NCI-H748 (cell line): Measurements from ENCODE around the gene NALCN.
"Not testable (repeated sequence)": the region's sequence is repeated elsewhere in the genome, so short reads cannot be mapped to it uniquely, and the experiment has no call there.

Experiments
- DNase-seq: peaks from one replicate; lab custom pipeline; 2025; ENCODE audit not compliant: unreplicated experiment; lab: John Stamatoyannopoulos, UW

Gene NALCN

DNA sequence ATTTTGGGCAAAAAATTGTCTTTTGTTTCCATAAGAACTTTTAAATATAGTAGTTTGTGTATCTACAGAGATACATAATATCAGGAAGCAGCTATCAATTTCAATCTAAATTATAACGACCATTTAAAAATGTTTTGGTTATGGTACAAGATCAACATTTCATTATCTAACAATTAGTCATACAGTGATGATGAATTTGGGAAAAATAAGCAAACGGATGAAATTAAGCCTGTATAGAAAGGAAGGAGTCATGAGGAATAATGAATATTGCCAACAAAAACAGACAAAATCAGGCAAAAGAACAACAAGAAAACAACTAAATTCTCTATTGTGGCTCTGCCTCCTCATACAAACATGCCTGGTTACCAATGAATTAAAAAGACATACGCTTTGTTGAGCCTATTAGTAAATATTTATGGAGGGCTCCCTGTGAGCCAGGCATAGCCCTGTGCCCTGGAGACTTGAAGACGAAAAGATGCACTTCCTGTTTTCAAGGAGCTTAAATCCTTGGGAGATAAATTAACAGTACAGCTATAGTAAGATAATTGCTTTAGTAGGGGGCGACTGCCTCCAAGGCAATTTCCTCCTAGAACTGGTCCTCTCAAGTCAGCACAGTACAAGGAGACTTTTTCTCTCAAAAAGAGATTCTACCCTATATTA is 73.0 kb downstream of the NALCN start:
- no peak for DNase-seq

DNA sequence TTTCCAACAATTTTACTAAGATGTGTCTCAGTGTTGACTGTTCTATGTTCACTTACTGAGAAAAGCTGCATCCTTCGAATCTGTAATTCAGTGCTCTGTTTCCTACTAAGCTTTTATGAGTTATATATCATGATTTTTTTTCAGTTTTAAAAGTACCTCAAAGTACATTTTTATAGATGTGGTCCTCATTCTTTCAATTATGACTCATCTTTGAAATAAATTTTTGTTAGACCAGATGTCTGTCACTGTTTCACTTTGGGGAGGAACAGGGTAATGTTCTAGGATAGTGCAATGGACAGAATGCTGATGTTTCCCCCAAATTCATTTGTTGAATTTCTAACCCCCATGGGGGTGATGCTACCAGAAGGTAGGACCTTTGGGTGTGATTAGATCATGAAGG is 74.8 kb downstream of the NALCN start:
- no peak for DNase-seq

DNA sequence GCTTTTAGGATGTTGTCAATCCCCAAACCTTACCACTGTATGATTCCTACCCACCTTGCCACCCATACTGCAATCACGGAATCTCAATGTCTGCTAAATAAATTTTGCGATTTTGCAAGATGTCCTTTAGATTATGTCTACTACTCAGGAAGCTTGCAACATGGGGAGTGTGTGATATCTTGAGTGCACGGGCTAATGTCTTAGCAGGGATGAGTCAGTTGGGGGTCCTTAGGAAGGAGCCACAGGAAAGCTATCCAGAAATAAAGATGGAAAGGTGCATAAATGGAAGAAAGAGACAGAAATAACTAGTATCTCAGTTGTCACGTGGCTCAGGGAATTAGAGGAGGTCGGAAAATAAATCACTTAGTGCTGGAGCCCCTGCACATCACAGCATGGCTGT is 77.1 kb downstream of the NALCN start:
- no peak for DNase-seq

GRCh38 chr13:101332583-101332982 is 83.7 kb downstream of the NALCN start:
- no peak for DNase-seq

GRCh38 chr13:101331731-101332130 is 84.6 kb downstream of the NALCN start:
- DNase-seq = no peak

DNA sequence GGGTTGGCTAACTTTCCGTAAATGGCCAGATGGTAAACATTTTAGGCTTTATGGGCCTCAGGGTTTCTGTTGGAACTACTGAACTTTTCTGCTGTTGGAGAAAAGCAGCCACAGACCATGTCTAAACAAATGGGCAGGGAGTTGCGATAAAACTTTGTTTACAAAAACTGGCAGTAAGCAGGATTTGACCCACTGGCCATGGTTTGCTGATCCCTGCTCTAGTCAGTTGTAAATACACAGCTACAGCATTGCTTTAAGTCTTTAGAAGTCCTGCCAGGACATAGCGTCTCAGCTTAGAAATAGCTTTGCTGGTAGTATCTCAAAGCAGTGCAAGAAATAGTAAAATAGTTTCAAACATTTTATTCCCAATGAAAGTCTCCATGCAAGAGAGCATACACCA is 88.4 kb downstream of the NALCN start:
- DNase-seq = no peak

- DNase-seq = no peak
These were observed 89.6 kb downstream of the NALCN start for GRCh38 chr13:101326710-101327109.

GRCh38 chr13:101325423-101325822 is 90.9 kb downstream of the NALCN start:
- DNase-seq = peak; percentile 93

DNA sequence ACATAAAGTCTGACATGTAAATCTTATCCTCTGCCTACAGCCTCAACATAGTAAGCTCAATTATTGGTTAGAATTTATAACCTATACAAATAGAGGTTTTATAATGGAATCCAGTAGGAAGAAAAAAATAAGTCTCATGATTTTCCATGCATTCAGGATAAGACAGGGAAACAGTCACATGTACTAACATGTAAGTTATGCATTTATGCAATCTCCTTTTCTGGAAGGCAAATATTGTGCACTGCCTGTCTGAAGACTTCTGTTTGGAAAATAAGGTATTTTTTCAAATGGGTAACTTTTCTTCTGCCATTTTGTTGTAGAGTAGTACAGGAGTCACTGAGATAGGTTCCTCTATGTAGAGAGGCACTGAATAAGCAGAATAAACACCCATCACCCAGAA is 92.7 kb downstream of the NALCN start:
- DNase-seq = no peak

DNA sequence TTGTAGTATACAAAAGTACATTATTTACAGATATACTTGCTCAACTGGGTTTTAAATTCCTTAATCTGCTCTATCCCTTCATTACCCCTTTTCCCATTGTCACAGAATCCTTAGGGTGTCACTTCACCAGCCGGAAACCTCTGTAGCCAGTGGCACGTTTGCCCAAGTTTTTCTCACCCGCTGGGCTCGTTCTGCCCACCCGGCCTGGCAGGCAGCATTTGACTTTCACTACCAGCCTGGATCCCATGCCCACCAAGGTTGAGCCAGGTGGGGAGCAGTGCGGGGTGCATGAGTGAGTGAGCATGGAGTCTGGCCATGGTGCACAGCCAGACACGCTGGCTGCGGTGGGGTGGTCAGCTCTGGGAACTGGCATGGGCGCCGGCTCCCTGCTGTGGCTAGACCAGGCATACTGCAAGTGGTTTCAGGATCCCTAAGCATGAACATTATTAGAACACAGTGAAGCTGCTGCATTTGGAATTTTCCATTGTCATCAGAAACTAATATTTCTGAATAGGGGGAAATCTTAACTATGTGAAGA is 98.3 kb downstream of the NALCN start:
- no peak for DNase-seq

DNA sequence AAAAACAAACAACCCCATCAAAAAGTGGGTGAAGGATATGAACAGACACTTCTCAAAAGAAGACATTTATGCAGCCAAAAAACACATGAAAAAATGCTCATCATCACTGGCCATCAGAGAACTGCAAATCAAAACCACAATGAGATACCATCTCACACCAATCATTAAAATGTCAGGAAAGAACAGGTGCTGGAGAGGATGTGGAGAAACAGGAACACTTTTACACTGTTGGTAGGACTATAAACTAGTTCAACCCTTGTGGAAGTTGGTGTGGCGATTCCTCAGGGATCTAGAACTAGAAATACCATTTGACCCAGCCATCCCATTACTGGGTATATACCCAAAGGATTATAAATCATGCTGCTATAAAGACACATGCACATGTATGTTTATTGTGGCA is 102.8 kb downstream of the NALCN start:
- not testable (repeated sequence) for DNase-seq

DNA sequence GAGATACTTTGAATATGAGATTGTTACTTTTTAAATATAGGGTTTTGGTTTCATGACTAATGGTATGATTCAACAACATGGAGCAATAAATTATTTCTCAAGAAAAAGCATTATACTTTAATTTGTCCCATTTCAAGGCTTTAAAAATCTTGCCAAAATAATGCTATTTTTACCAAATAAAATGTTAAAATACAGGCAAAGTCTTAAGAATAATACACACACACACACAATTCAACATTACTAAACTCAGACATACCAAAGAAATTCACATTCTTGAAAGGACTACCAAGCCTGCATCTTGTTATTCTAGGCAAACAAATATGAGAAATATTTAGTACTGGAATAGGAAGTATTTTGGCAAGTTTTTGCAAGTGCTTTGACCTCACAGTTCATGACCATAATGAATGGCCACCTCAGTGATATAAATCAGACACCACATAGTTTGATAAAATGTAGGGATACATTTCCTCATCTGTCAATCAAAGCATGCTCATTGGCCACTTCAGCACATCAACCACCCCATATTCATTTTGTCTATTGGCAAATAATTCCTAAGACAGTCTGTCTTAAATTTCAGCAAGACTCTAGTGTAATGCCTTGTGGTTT is 107.2 kb downstream of the NALCN start:
- no peak for DNase-seq

GRCh38 chr13:101308247-101309013 is 107.9 kb downstream of the NALCN start:
- DNase-seq = no peak

GRCh38 chr13:101307181-101307701 is 109.1 kb downstream of the NALCN start:
- no peak for DNase-seq

GRCh38 chr13:101306773-101307172 is 109.5 kb downstream of the NALCN start:
- no peak for DNase-seq

DNA sequence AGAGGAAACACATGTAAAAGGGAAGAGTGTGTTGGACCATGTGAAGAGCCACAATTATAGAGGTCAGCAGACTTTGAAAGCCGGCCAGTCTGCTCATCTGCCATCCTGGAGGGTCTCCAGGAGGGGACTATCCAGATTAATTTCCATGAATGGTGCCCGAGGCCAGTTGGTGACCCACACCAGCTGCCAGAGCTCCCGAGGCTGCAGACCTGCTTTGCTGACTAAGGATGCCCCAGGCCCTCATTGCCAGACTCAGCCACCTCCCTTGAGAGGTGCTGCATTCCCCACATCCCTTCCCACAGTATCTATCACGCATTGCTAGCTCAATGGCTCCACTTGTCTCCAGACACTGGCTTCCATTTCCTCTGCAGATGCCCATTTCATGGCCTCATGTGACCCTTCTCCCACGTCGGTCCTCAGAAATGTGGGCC is 110.3 kb downstream of the NALCN start:
- DNase-seq = no peak

GRCh38 chr13:101303521-101303920 is 112.8 kb downstream of the NALCN start:
- no peak for DNase-seq

- DNase-seq = no peak
These were observed 115.3 kb downstream of the NALCN start for GRCh38 chr13:101301053-101301452.

DNA sequence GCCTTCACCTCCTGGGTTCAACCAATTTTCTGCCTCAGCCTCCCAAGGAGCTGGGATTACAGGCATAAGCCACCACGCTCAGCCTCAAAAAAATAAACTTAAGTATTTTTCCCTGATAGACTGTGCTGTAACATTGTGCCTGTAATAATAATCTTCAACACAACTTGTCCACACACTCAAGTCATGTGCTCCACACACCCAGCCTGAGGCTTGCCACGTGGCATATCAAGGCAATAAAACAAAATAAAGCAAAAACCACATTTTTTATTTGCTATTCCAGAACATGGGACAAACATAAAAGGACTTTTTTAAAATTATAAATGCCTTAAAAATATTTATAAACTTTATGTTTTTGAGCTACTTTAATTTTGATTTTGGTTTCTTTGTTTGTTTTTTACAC is 115.8 kb downstream of the NALCN start:
- no peak for DNase-seq

DNA sequence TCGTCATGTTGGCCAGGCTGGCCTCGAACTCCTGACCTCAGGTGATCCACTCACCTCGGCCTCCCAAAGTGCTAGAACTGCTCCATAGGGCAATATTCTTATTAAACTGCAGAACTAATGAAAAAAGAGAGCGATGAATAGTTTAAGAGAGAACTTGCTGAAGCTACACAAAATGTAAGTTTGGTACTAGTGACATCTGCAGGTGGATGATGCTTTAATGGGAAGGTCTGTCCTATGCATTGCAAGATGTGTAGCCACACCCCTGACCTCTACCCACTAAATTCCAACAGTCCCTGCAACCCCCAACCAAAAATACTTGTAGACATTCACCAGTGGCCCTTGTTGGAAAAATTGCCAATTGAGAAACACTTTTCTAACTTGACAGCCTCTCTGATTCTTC is 117.8 kb downstream of the NALCN start:
- DNase-seq = no peak

DNA sequence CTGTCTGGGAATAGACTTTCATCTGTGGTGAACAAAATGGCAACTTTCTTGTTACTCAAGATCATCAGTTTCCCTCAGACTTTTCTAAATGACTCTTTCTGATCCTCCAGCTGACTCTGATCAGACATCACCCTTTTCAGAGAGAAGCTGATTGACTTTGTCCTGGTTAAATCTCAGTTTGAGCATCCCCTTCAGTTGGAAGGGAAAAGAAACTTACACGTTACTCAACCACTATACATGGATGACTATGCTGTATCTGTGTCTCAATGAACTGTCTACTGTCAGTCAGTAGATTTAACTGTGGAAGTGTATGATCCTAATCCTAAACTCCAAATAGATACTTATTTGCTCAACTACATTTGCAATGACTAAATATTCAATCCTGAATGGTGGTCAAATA is 118.5 kb downstream of the NALCN start:
- no peak for DNase-seq

DNA sequence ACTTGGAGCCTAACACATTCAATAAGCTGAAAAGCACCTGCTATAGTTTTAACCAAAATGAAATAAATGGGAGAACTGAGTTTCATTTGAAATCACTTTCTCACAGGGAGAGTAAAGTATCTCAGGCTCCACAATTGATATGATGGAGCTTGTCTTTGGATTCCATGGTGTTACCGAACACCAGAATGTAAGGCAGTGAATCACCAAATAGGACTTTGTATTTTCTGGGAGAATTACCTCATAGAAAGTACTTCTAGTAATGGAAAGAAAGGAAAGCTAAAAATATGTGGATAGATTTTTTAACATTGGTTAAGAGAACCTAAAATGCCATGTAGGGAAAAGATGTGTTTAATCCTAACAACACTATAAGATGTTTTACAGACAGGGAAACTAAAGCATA is 123.6 kb downstream of the NALCN start:
- DNase-seq = no peak
